DOHH2 (cell line): ENCODE measurements around the gene TNFSF12.

ENCODE experiments used
- H3F3A ChIP-seq: fragments of 200-600 bp; sonication (generic), shearing (Covaris generic); 2 replicates; pipeline ENCODE4 v1.6.0; 2016; ENCODE audit warnings: antibody characterized with exemption, mild to moderate bottlenecking; ENCODE audit not compliant: control insufficient read depth, insufficient read depth
- H3K27ac ChIP-seq: fragments of 200-600 bp; sonication (generic); 2 replicates; pipeline ENCODE4 v1.5.1; 2014; ENCODE audit warnings: low read depth, mild to moderate bottlenecking, low read length, moderate library complexity
- H3K27me3 ChIP-seq: fragments of 200-600 bp; sonication (generic); 2 replicates; pipeline ENCODE4 v1.6.1; 2014; ENCODE audit warnings: mild to moderate bottlenecking, low read length, mixed read lengths; ENCODE audit not compliant: control insufficient read depth
- H3K36me3 ChIP-seq: fragments of 200-600 bp; sonication (generic); 2 replicates; pipeline ENCODE4 v1.6.1; 2014; ENCODE audit warnings: mild to moderate bottlenecking, low read length, moderate library complexity, mixed read lengths; ENCODE audit not compliant: control insufficient read depth
- H3K4me1 ChIP-seq: fragments of 200-600 bp; sonication (generic); 2 replicates; pipeline ENCODE4 v1.6.1; 2014; ENCODE audit warnings: mild to moderate bottlenecking, low read length, mixed read lengths; ENCODE audit not compliant: control insufficient read depth
- H3K4me2 ChIP-seq: fragments of 200-600 bp; sonication (generic); 2 replicates; pipeline ENCODE4 v1.6.0; 2014; ENCODE audit warnings: mild to moderate bottlenecking, low read length, moderate library complexity
- H3K4me3 ChIP-seq: fragments of 200-600 bp; sonication (generic); 2 replicates; pipeline ENCODE4 v1.5.1; 2014; ENCODE audit warnings: mild to moderate bottlenecking, low read length, mixed read lengths
- H3K79me2 ChIP-seq: fragments of 200-600 bp; sonication (generic); 2 replicates; pipeline ENCODE4 v1.6.1; 2014; ENCODE audit warnings: mild to moderate bottlenecking, low read length, mixed read lengths; ENCODE audit not compliant: control insufficient read depth
- H3K9me2 ChIP-seq: fragments of 200-600 bp; sonication (generic); replicated peaks from 2 replicates; pipeline ENCODE4 v1.6.1; 2014; ENCODE audit warnings: mild to moderate bottlenecking, low read length, mixed read lengths; ENCODE audit not compliant: control insufficient read depth
- H3K9me3 ChIP-seq: fragments of 200-600 bp; sonication (generic); 2 replicates; pipeline ENCODE4 v1.6.1; 2014; ENCODE audit warnings: antibody characterized with exemption, low read length, mixed read lengths; ENCODE audit not compliant: control insufficient read depth, insufficient read depth
- H4K20me1 ChIP-seq: fragments of 200-600 bp; sonication (generic); 2 replicates; pipeline ENCODE4 v1.6.0; 2014; ENCODE audit warnings: low read depth, mild to moderate bottlenecking, antibody characterized with exemption, low read length, moderate library complexity; ENCODE audit not compliant: control insufficient read depth, insufficient read depth
- EZH2phosphoT487 ChIP-seq: fragments of 200-600 bp; sonication (generic); IDR thresholded peaks from 2 replicates; pipeline ENCODE4 v1.6.1; 2017; ENCODE audit warnings: borderline replicate concordance, mild to moderate bottlenecking, antibody characterized with exemption, low read length, moderate library complexity, mixed read lengths
- TF ChIP-seq, protein P1 (sequence below): fragments of 200-600 bp; sonication (generic); IDR thresholded peaks from one replicate; pipeline ENCODE4 v1.5.1; 2014; ENCODE audit warnings: antibody characterized with exemption, mild to moderate bottlenecking, low read depth, low read length; ENCODE audit not compliant: poor library complexity, severe bottlenecking

TNFSF12 gene

DNA sequence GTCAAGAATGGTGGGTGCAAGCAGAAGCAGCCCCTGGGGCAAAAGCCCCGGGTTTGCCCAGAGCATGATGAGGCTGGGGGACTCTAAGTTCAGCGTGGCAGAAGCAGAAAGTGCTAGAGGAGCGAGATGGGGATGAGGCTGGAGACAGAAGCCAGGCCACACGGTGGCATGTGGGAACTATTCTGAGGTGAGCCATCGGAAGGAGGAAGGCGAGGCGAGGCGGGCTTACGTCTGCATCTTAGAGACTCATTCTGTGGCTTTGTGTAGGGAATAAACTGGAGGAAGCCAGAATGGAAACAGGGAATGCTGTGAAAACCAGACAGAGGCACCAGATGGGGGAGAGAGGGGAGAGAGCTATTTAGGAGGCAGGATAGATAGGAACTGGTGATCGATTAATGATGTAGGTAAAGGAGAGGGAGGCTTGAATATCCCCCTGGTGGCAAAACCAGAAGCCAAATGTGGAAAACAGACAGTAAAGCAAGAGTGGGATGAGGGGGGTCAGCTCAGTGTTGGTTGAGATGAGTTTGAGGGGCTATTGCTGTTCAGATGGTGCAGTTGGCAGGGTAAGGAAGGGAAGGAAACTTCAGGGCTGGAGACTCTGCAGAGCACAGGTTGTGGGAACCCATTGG, 6.6 kb downstream of the TNFSF12 start:
- no peaks in the 10 kb centered on the region for H3K79me2 ChIP-seq
- H3F3A ChIP-seq: no peaks in the 10 kb centered on the region
- H3K9me2 ChIP-seq: no peaks in the 10 kb centered on the region
- peaks cover 23% of the 10 kb centered on the region for H3K27me3 ChIP-seq
- H3K4me2 ChIP-seq: no peak overlapping the region
- H3K9me3 ChIP-seq: no peaks in the 10 kb centered on the region
- TF ChIP-seq, protein P1, sequence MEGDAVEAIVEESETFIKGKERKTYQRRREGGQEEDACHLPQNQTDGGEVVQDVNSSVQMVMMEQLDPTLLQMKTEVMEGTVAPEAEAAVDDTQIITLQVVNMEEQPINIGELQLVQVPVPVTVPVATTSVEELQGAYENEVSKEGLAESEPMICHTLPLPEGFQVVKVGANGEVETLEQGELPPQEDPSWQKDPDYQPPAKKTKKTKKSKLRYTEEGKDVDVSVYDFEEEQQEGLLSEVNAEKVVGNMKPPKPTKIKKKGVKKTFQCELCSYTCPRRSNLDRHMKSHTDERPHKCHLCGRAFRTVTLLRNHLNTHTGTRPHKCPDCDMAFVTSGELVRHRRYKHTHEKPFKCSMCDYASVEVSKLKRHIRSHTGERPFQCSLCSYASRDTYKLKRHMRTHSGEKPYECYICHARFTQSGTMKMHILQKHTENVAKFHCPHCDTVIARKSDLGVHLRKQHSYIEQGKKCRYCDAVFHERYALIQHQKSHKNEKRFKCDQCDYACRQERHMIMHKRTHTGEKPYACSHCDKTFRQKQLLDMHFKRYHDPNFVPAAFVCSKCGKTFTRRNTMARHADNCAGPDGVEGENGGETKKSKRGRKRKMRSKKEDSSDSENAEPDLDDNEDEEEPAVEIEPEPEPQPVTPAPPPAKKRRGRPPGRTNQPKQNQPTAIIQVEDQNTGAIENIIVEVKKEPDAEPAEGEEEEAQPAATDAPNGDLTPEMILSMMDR: no peak
- no peak for TF ChIP-seq EZH2phosphoT487
- H3K27ac ChIP-seq: no peak overlapping the region
- H3K4me1 ChIP-seq: peaks cover 24% of the 10 kb centered on the region
- no peaks in the 10 kb centered on the region for H3K36me3 ChIP-seq
- no peak overlapping the region for H3K4me3 ChIP-seq
- H4K20me1 ChIP-seq: no peaks in the 10 kb centered on the region

DNA sequence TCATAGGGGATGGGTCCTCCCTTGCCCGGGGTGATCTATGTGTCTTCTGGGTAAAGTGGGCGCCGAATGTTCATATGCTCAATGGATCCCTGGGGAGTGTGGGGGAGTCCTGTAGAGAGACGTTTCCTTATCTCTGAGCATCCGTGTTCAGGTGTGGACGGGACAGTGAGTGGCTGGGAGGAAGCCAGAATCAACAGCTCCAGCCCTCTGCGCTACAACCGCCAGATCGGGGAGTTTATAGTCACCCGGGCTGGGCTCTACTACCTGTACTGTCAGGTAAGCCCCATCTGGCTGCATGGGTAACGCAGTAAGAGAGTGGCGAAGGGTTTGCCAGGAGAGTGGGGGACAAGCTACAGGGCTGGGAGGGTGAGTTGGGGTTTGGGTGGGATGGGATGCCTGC, 7.8 kb downstream of the TNFSF12 start:
- Histone ChIP-seq H3K4me3 (no peak overlapping the region), H3K27ac (no peak overlapping the region), H3K36me3 (no peaks in the 10 kb centered on the region; the same call in 1 of the 2 replicates), H3K4me2 (no peak overlapping the region), H4K20me1 (no peaks in the 10 kb centered on the region), H3F3A (0 out of 2 replicates have a peak, but pooled peaks cover 3% of the 10 kb centered on the region), H3K79me2 (peaks cover 6% of the 10 kb centered on the region), H3K9me3 (no peaks in the 10 kb centered on the region), H3K27me3 (peaks cover 17% of the 10 kb centered on the region), H3K4me1 (peaks cover 29% of the 10 kb centered on the region), H3K9me2 (no peaks in the 10 kb centered on the region)
- TF ChIP-seq, protein P1: no peak
- TF ChIP-seq EZH2phosphoT487: no peak

DNA sequence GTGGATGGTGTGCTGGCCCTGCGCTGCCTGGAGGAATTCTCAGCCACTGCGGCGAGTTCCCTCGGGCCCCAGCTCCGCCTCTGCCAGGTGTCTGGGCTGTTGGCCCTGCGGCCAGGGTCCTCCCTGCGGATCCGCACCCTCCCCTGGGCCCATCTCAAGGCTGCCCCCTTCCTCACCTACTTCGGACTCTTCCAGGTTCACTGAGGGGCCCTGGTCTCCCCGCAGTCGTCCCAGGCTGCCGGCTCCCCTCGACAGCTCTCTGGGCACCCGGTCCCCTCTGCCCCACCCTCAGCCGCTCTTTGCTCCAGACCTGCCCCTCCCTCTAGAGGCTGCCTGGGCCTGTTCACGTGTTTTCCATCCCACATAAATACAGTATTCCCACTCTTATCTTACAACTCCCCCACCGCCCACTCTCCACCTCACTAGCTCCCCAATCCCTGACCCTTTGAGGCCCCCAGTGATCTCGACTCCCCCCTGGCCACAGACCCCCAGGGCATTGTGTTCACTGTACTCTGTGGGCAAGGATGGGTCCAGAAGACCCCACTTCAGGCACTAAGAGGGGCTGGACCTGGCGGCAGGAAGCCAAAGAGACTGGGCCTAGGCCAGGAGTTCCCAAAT, 8.4 kb downstream of the TNFSF12 start:
- peaks cover 29% of the 10 kb centered on the region for H3K4me1 ChIP-seq
- no peaks in the 10 kb centered on the region for H4K20me1 ChIP-seq
- H3K9me3 ChIP-seq: no peaks in the 10 kb centered on the region
- H3K4me3 ChIP-seq: no peak overlapping the region
- no peak overlapping the region for H3K4me2 ChIP-seq
- no peaks in the 10 kb centered on the region for H3K9me2 ChIP-seq
- no peak overlapping the region for H3K27ac ChIP-seq
- peaks cover 12% of the 10 kb centered on the region for H3K79me2 ChIP-seq
- TF ChIP-seq, protein P1: no peak
- TF ChIP-seq EZH2phosphoT487: no peak
- peaks cover 17% of the 10 kb centered on the region for H3K27me3 ChIP-seq
- H3F3A ChIP-seq: 0 out of 2 replicates have a peak, but pooled peaks cover 3% of the 10 kb centered on the region
- peaks cover 2% of the 10 kb centered on the region for H3K36me3 ChIP-seq
